GM21576 (cell line): Measurements from ENCODE around the gene PTTG2.

Source experiments
- ATAC-seq: cut with Tn5 transposase; IDR thresholded peaks from one replicate; pipeline ENCODE4 v1.9.1; 2021; ENCODE audit warnings: mild to moderate bottlenecking, moderate library complexity; ENCODE audit not compliant: unreplicated experiment

The PTTG2 gene

GRCh38 chr4:38005637-38006036 is 45.4 kb downstream of the PTTG2 start:
- ATAC-seq: no peak

- no peak for ATAC-seq
These were observed 47.4 kb downstream of the PTTG2 start for GRCh38 chr4:38007645-38008044.

- no peak for ATAC-seq
These were observed 48.4 kb downstream of the PTTG2 start for GRCh38 chr4:38008571-38009021.

GRCh38 chr4:38009421-38009820 is 49.2 kb downstream of the PTTG2 start:
- ATAC-seq: no peak

GRCh38 chr4:38009949-38010348 is 49.8 kb downstream of the PTTG2 start:
- ATAC-seq: no peak
